Ishikawa (cell line): Measurements from ENCODE around the gene LZTS2.

Experiments
- CEBPB ChIP-seq: IDR thresholded peaks from 2 replicates; pipeline ENCODE4 v1.6.1; 2012
- CREB1 ChIP-seq: IDR thresholded peaks from 2 replicates; pipeline ENCODE4 v1.6.1; 2012; ENCODE audit warnings: low read depth
- EP300 ChIP-seq: IDR thresholded peaks from 2 replicates; pipeline ENCODE4 v1.6.1; 2012; ENCODE audit warnings: borderline replicate concordance
- MAX ChIP-seq: IDR thresholded peaks from 2 replicates; pipeline ENCODE4 v1.6.1; 2012
- REST ChIP-seq: IDR thresholded peaks from 2 replicates; pipeline ENCODE4 v1.6.1; 2012; ENCODE audit warnings: low read depth, mild to moderate bottlenecking
- TAF1 ChIP-seq: IDR thresholded peaks from 2 replicates; pipeline ENCODE4 v1.6.1; 2012; ENCODE audit warnings: low read depth, mild to moderate bottlenecking
- TCF12 ChIP-seq: IDR thresholded peaks from 2 replicates; pipeline ENCODE4 v1.6.1; 2012; ENCODE audit warnings: low read depth
- TEAD4 ChIP-seq: IDR thresholded peaks from 2 replicates; pipeline ENCODE4 v1.6.1; 2012
- USF1 ChIP-seq: IDR thresholded peaks from 2 replicates; pipeline ENCODE4 v1.6.1; 2012
- YY1 ChIP-seq: IDR thresholded peaks from 2 replicates; pipeline ENCODE4 v1.6.1; 2012; ENCODE audit warnings: low read depth

GRCh38 chr10:101030496-101031127, 31.0 kb downstream of the LZTS2 start:
- TF ChIP-seq MAX: no peak
- no peak for TF ChIP-seq CEBPB
- no peak for TF ChIP-seq TCF12
- no peak for TF ChIP-seq TEAD4
- TF ChIP-seq REST: no peak
- TF ChIP-seq USF1: no peak
- TF ChIP-seq YY1: no peak
- TF ChIP-seq CREB1: no peak
- TF ChIP-seq TAF1: no peak
- TF ChIP-seq EP300: no peak
